Myocyte (in vitro differentiated cells): ENCODE results near the gene RAB3GAP2. TPM values are rescaled to one million over a fixed set of nuclear protein-coding genes. Genes with fewer than 3 reads are reported as not detected.

Source experiments
- microRNA counts: library from miRNA; unstranded; fragments of <30 nt; microRNA quantifications from one replicate; lab custom pipeline; 2016
- microRNA-seq: library from miRNA; unstranded; fragments of <30 nt; microRNA quantifications from one replicate; pipeline ENCODE4, GENCODE V29; 2016
- total RNA-seq: library from RNA; depleted of rRNA; stranded (reverse); fragments of >200 nt; gene quantifications from 2 replicates; pipeline ENCODE4 v1.2.3, GENCODE V29; 2014

The RAB3GAP2 gene
- total RNA-seq, 1 donor from 2014 or later: 21.4 TPM

MicroRNAs encoded within 50 kb of the gene (microRNA counts, 767-probe panel; counts per million panel counts)
- microRNA hsa-miR-194-5p (lab: Ali Mortazavi, UCI) (not detected), microRNA hsa-miR-215 (lab: Ali Mortazavi, UCI) (not detected), microRNA hsa-miR-664-3p (lab: Ali Mortazavi, UCI) (not detected)

Small RNA genes within 50 kb of the gene (microRNA-seq; reads per million reads assigned to microRNA genes)
- 0.48 reads per million for gene MIR194-1
- gene MIR215: 0.48 reads per million
- 97.9 reads per million, percentile 55 among the genes with 10 or more reads in this experiment for gene MIR664A

Other genes with a start within 250 kb of the RAB3GAP2 start
- gene EPRS1, start 225.9 kb downstream of the RAB3GAP2 start, total RNA-seq: 69.3 and 83.8 TPM in 2 replicates
- 30.6 and 32.3 TPM in 2 replicates for gene BPNT1, start 182.7 kb downstream of the RAB3GAP2 start, total RNA-seq
- 82.0 and 90.6 TPM in 2 replicates for gene IARS2, start 178.3 kb downstream of the RAB3GAP2 start, total RNA-seq